Uterus (tissue), 2 donors: Measurements from ENCODE around the gene C9orf153.

Source experiments
- CTCF ChIP-seq, 4 experiments: fragments of 200-600 bp in 2 of 4; fragments of 450-650 bp in 2 of 4; sonication (generic) in 2 of 4; IDR thresholded peaks; one replicate each; pipeline ENCODE4 v1.5.1; 2016 to 2019; ENCODE audit warnings: antibody characterized with exemption in 4 of 4, mild to moderate bottlenecking in 2 of 4, moderate library complexity in 1 of 4
- POLR2A ChIP-seq, 2 donors: fragments of 450-650 bp; IDR thresholded peaks; one replicate each; pipeline ENCODE4 v1.6.1; 2016; ENCODE audit warnings: antibody characterized with exemption in 2 of 2, mild to moderate bottlenecking in 1 of 2, moderate library complexity in 1 of 2

- TF ChIP-seq POLR2A (IDR thresholded peaks at IDR 0.05): no peak
- TF ChIP-seq CTCF (IDR thresholded peaks at IDR 0.05): no peak
These were observed 12.8 kb upstream of the C9orf153 start for GRCh38 chr9:86272221-86272620.
